ENCODE measurements around the gene ADAM10.

ADAM10 gene

GRCh38 chr15:58553365-58553918 is 196.1 kb downstream of the ADAM10 start:
- WGBS, 2 experiments (ENCODE audit: insufficient coverage in 2 of 2) = 95 to 99% methylated on average over 9 to 10 of the region's 10 CpGs
- Histone ChIP-seq H3K36me3 (ENCODE audit: control insufficient read depth, insufficient read depth, low read length) (no peaks in the 10 kb centered on the region), H3K4me1 (ENCODE audit: control insufficient read depth, insufficient read depth, low read length, poor library complexity, severe bottlenecking) (peaks cover 41% of the 10 kb centered on the region), H3K4me3 (ENCODE audit: extremely low read depth, insufficient read depth, low read length, poor library complexity, severe bottlenecking) (no peak overlapping the region), H3K27ac (ENCODE audit: low read depth, low read length, severe bottlenecking) (no peak overlapping the region), H3K9me3 (ENCODE audit: control insufficient read depth, low read length) (peaks cover 2% of the 10 kb centered on the region)

GRCh38 chr15:58552505-58553364 is 196.8 kb downstream of the ADAM10 start:
- Histone ChIP-seq H3K9me3 (ENCODE audit: control insufficient read depth, low read length) (no peaks in the 10 kb centered on the region), H3K4me1 (ENCODE audit: control insufficient read depth, insufficient read depth, low read length, poor library complexity, severe bottlenecking) (peaks cover 48% of the 10 kb centered on the region), H3K36me3 (ENCODE audit: control insufficient read depth, insufficient read depth, low read length) (no peaks in the 10 kb centered on the region), H3K4me3 (ENCODE audit: extremely low read depth, insufficient read depth, low read length, poor library complexity, severe bottlenecking) (no peak overlapping the region), H3K27ac (ENCODE audit: low read depth, low read length, severe bottlenecking) (peak overlapping the region; percentile 87)
- WGBS, 2 experiments (ENCODE audit: insufficient coverage in 2 of 2) = 78 to 92% methylated on average over 18 to 19 of the region's 24 CpGs

- peaks cover 56% of the 10 kb centered on the region for H3K4me1 ChIP-seq (ENCODE audit: control insufficient read depth, insufficient read depth, low read length, poor library complexity, severe bottlenecking)
- H3K36me3 ChIP-seq (ENCODE audit: control insufficient read depth, insufficient read depth, low read length) = no peaks in the 10 kb centered on the region
- 76 to 78% methylated on average over 12 of the region's 23 CpGs for WGBS, 2 experiments (ENCODE audit: insufficient coverage in 2 of 2)
- H3K9me3 ChIP-seq (ENCODE audit: control insufficient read depth, low read length) = no peaks in the 10 kb centered on the region
- peak overlapping the region; percentile 87 for H3K27ac ChIP-seq (ENCODE audit: low read depth, low read length, severe bottlenecking)
- no peak overlapping the region for H3K4me3 ChIP-seq (ENCODE audit: extremely low read depth, insufficient read depth, low read length, poor library complexity, severe bottlenecking)
These were observed 197.6 kb downstream of the ADAM10 start for GRCh38 chr15:58551764-58552504.

GRCh38 chr15:58551084-58551763 is 198.3 kb downstream of the ADAM10 start:
- Histone ChIP-seq H3K36me3 (ENCODE audit: control insufficient read depth, insufficient read depth, low read length) (no peaks in the 10 kb centered on the region), H3K4me3 (ENCODE audit: extremely low read depth, insufficient read depth, low read length, poor library complexity, severe bottlenecking) (no peak overlapping the region), H3K4me1 (ENCODE audit: control insufficient read depth, insufficient read depth, low read length, poor library complexity, severe bottlenecking) (peaks cover 60% of the 10 kb centered on the region), H3K27ac (ENCODE audit: low read depth, low read length, severe bottlenecking) (peak overlapping the region; percentile 87), H3K9me3 (ENCODE audit: control insufficient read depth, low read length) (no peaks in the 10 kb centered on the region)
- WGBS, 2 experiments (ENCODE audit: insufficient coverage in 2 of 2) = 87 to 92% methylated on average over 2 to 5 of the region's 10 CpGs

GRCh38 chr15:58549785-58550074 is 199.8 kb downstream of the ADAM10 start:
- peak overlapping the region; percentile 82 for H3K27ac ChIP-seq (ENCODE audit: low read depth, low read length, severe bottlenecking)
- WGBS, 2 experiments (ENCODE audit: insufficient coverage in 2 of 2) = 92 to 96% methylated on average over 5 to 7 of the region's 7 CpGs
- no peaks in the 10 kb centered on the region for H3K36me3 ChIP-seq (ENCODE audit: control insufficient read depth, insufficient read depth, low read length)
- H3K4me1 ChIP-seq (ENCODE audit: control insufficient read depth, insufficient read depth, low read length, poor library complexity, severe bottlenecking) = peaks cover 62% of the 10 kb centered on the region
- H3K9me3 ChIP-seq (ENCODE audit: control insufficient read depth, low read length) = no peaks in the 10 kb centered on the region
- H3K4me3 ChIP-seq (ENCODE audit: extremely low read depth, insufficient read depth, low read length, poor library complexity, severe bottlenecking) = no peak overlapping the region

- no peaks in the 10 kb centered on the region for H3K9me3 ChIP-seq (ENCODE audit: control insufficient read depth, low read length)
- H3K27ac ChIP-seq (ENCODE audit: low read depth, low read length, severe bottlenecking) = peak overlapping the region; percentile 82
- H3K4me1 ChIP-seq (ENCODE audit: control insufficient read depth, insufficient read depth, low read length, poor library complexity, severe bottlenecking) = peaks cover 62% of the 10 kb centered on the region
- H3K4me3 ChIP-seq (ENCODE audit: extremely low read depth, insufficient read depth, low read length, poor library complexity, severe bottlenecking) = no peak overlapping the region
- no peaks in the 10 kb centered on the region for H3K36me3 ChIP-seq (ENCODE audit: control insufficient read depth, insufficient read depth, low read length)
- 86 to 92% methylated on average over 8 of the region's 12 CpGs for WGBS, 2 experiments (ENCODE audit: insufficient coverage in 2 of 2)
These were observed 200.3 kb downstream of the ADAM10 start for GRCh38 chr15:58549013-58549784.

GRCh38 chr15:58548308-58549012 is 201.0 kb downstream of the ADAM10 start:
- Histone ChIP-seq H3K4me3 (ENCODE audit: extremely low read depth, insufficient read depth, low read length, poor library complexity, severe bottlenecking) (no peak overlapping the region), H3K4me1 (ENCODE audit: control insufficient read depth, insufficient read depth, low read length, poor library complexity, severe bottlenecking) (peaks cover 62% of the 10 kb centered on the region), H3K36me3 (ENCODE audit: control insufficient read depth, insufficient read depth, low read length) (no peaks in the 10 kb centered on the region), H3K27ac (ENCODE audit: low read depth, low read length, severe bottlenecking) (peak overlapping the region; percentile 82), H3K9me3 (ENCODE audit: control insufficient read depth, low read length) (no peaks in the 10 kb centered on the region)
- 93 to 94% methylated on average over 21 to 25 of the region's 26 CpGs for WGBS, 2 experiments (ENCODE audit: insufficient coverage in 2 of 2)

- Histone ChIP-seq H3K4me1 (ENCODE audit: control insufficient read depth, insufficient read depth, low read length, poor library complexity, severe bottlenecking) (peaks cover 62% of the 10 kb centered on the region), H3K4me3 (ENCODE audit: extremely low read depth, insufficient read depth, low read length, poor library complexity, severe bottlenecking) (no peak overlapping the region), H3K27ac (ENCODE audit: low read depth, low read length, severe bottlenecking) (peak overlapping the region; percentile 82), H3K36me3 (ENCODE audit: control insufficient read depth, insufficient read depth, low read length) (no peaks in the 10 kb centered on the region), H3K9me3 (ENCODE audit: control insufficient read depth, low read length) (no peaks in the 10 kb centered on the region)
- 93 to 100% methylated on average over 4 to 6 of the region's 9 CpGs for WGBS, 2 experiments (ENCODE audit: insufficient coverage in 2 of 2)
These were observed 201.7 kb downstream of the ADAM10 start for GRCh38 chr15:58547628-58548307.
